GM12891 (cell line): ENCODE measurements around the gene MYO1D.
"Not testable (repeated sequence)": the region's sequence is repeated elsewhere in the genome, so short reads cannot be mapped to it uniquely, and the experiment has no call there.

Experiments used
- POLR2A ChIP-seq: IDR thresholded peaks from 2 replicates; pipeline ENCODE4 v1.6.1; 2011; ENCODE audit warnings: low read depth, low read length, control low read depth
- POLR2AphosphoS5 ChIP-seq: IDR thresholded peaks from 2 replicates; pipeline ENCODE4 v1.6.1; 2011; ENCODE audit warnings: low read depth, low read length, control low read depth
- TAF1 ChIP-seq: IDR thresholded peaks from 2 replicates; pipeline ENCODE4 v1.6.1; 2011; ENCODE audit warnings: low read depth, low read length, control low read depth

DNA sequence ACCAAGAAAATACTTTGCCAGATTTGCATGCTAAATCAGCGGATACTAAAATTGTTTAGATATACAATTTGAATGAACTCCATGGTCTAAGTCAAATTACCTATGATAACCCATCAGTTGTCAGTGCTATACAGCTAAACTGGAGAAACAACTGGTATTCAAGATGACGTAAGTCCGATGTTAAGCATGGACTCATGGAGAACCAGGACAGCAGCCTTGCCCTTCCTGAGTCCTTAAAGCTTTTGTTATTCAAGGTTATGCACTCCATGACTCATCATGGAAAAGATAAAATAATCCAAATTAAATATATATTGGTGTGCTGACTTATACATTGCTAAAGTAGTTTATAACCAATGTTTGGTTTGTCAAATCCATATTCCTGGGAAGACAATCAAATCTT, 47.0 kb upstream of the MYO1D start:
- TF ChIP-seq POLR2A, TAF1, POLR2AphosphoS5: not testable (repeated sequence)
